Stimulated activated CD8-positive, alpha-beta memory T cell treated with anti-CD3 and anti-CD28 coated beads, Interleukin-12 subunit alpha, Interleukin-12 subunit beta, amount 100 ng/mL, for 4 hours (primary cell): ENCODE results near the gene PTPN6.

Experiments
- DNase-seq: peaks from one replicate; pipeline ENCODE4 v3.0.0-alpha.2; 2020; ENCODE audit warnings: low read depth

PTPN6 gene

DNA sequence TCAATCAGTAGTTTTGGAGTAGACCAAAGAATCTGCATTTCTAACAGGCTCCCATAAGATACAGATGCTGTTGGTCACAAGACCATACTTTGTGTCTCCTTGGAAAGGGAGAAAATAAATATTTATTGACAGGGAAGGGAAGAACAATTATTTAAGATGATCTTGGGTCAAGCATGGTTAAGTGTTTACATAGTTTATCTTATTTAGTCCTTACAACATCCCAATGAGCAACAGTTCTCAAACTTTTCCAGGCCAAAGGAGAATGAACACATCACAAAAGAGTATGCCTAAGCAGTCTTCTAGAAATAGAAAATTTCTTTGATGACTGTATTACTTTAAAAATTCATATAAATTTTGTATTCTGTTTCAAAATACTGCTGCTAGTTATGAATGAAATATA is 58.4 kb downstream of the PTPN6 start:
- DNase-seq: no peak
